Keratinocyte (primary cell): ENCODE measurements around the gene PURA. TPM values are rescaled to one million over a fixed set of nuclear protein-coding genes. Genes with fewer than 3 reads are reported as not detected.

Source experiments
- DNase-seq: peaks from one replicate; pipeline ENCODE4 v3.0.0-alpha.2; 2011; ENCODE audit warnings: low read depth, missing footprints, low spot score
- FAIRE-seq: peaks from 2 replicates; lab custom pipeline; 2011; peaks lifted over from hg19 to GRCh38; lab: Jason Lieb, UNC
- H2AFZ ChIP-seq: 2 replicates; pipeline ENCODE4 v1.6.0; 2012; ENCODE audit warnings: low read length, control low read depth, inconsistent platforms; ENCODE audit not compliant: control insufficient read depth
- H3K27ac ChIP-seq: 2 replicates; pipeline ENCODE4 v1.5.1; 2011; ENCODE audit warnings: low read length; ENCODE audit not compliant: control insufficient read depth, insufficient read depth
- H3K27me3 ChIP-seq: 3 replicates; pipeline ENCODE4 v1.6.0; 2011; ENCODE audit warnings: low read length; ENCODE audit not compliant: control insufficient read depth, insufficient read depth; ENCODE audit errors: extremely low read depth
- H3K36me3 ChIP-seq, 2 experiments: 2 replicates in 1 of 2; 3 replicates in 1 of 2; pipeline ENCODE4 v1.5.1; 2011; ENCODE audit warnings: low read length in 2 of 2, mild to moderate bottlenecking in 1 of 2; ENCODE audit not compliant: control insufficient read depth in 2 of 2, insufficient read depth in 2 of 2; ENCODE audit errors: extremely low read depth in 1 of 2
- H3K4me1 ChIP-seq: 3 replicates; pipeline ENCODE4 v1.5.1; 2011; ENCODE audit warnings: low read length; ENCODE audit not compliant: control insufficient read depth, insufficient read depth; ENCODE audit errors: extremely low read depth
- H3K4me2 ChIP-seq: 3 replicates; pipeline ENCODE4 v1.6.0; 2011; ENCODE audit warnings: low read depth, low read length; ENCODE audit not compliant: control insufficient read depth, insufficient read depth; ENCODE audit errors: extremely low read depth
- H3K4me3 ChIP-seq, 3 experiments: fragments of 200-600 bp in 1 of 3; sonication (generic) in 1 of 3; 2 replicates in 2 of 3; 3 replicates in 1 of 3; pipeline ENCODE4 v1.5.1; 2011 to 2016; ENCODE audit warnings: low read length in 3 of 3, mild to moderate bottlenecking in 3 of 3, control low read depth in 2 of 3, inconsistent platforms in 1 of 3, low read depth in 1 of 3, mixed read lengths in 1 of 3, mixed run types in 1 of 3, moderate library complexity in 1 of 3; ENCODE audit not compliant: control insufficient read depth in 2 of 3, insufficient read depth in 2 of 3; ENCODE audit errors: extremely low read depth in 1 of 3
- H3K79me2 ChIP-seq: 2 replicates; pipeline ENCODE4 v1.6.0; 2012; ENCODE audit warnings: low read length; ENCODE audit not compliant: control insufficient read depth, insufficient read depth
- H3K9ac ChIP-seq: 3 replicates; pipeline ENCODE4 v1.6.0; 2011; ENCODE audit warnings: low read length; ENCODE audit not compliant: control insufficient read depth, insufficient read depth; ENCODE audit errors: extremely low read depth
- H3K9me1 ChIP-seq: 3 replicates; pipeline ENCODE4 v1.6.0; 2011; ENCODE audit warnings: low read length; ENCODE audit not compliant: control insufficient read depth, insufficient read depth; ENCODE audit errors: extremely low read depth
- H3K9me3 ChIP-seq: 2 replicates; pipeline ENCODE4 v1.5.1; 2012; ENCODE audit warnings: low read depth, low read length; ENCODE audit not compliant: control insufficient read depth
- H4K20me1 ChIP-seq: 3 replicates; pipeline ENCODE4 v1.6.0; 2011; ENCODE audit warnings: low read length; ENCODE audit not compliant: control insufficient read depth, insufficient read depth; ENCODE audit errors: extremely low read depth
- CTCF ChIP-seq, 3 experiments: IDR thresholded peaks in 1 of 3; conservative IDR thresholded peaks in 1 of 3; optimal IDR thresholded peaks in 1 of 3; 2 replicates in 2 of 3; 3 replicates in 1 of 3; pipeline versions ENCODE3 to v1.5.1; 2011; ENCODE audit warnings: low read length in 3 of 3, mild to moderate bottlenecking in 3 of 3, moderate library complexity in 2 of 3, control low read depth in 1 of 3, inconsistent platforms in 1 of 3; ENCODE audit not compliant: insufficient read depth in 2 of 3; ENCODE audit errors: extremely low read depth in 1 of 3
- EZH2 ChIP-seq: IDR thresholded peaks from one replicate; pipeline ENCODE4 v1.6.1; 2012; ENCODE audit warnings: inconsistent platforms, mild to moderate bottlenecking, low read length, moderate library complexity
- dilution Hi-C: fragments of 300-500 bp; cut with MboI; formaldehyde crosslinking; loops from one replicate; pipeline ENCODE4 v1.7.0; 2020; ENCODE audit warnings: low sequenced_read_pairs; ENCODE audit not compliant: extremely low pct_ligation_motif_present
- polyA plus RNA-seq, 5 experiments: library from polyadenylated mRNA; depleted of rRNA in 3 of 5; stranded (reverse) in 3 of 5; stranded (forward) in 1 of 5; unstranded in 1 of 5; fragments of >200 nt; gene quantifications; 1 replicate in 1 of 5; 2 replicates in 3 of 5; 3 replicates in 1 of 5; pipeline versions ENCODE4 v1.2.1 to v1.2.3, GENCODE V29; 2011 to 2012; ENCODE audit warnings: missing spikeins in 2 of 5, low read depth in 1 of 5, low replicate concordance in 1 of 5

PURA gene
- polyA plus RNA-seq, 1 donor (not counting 4 experiments of a cell fraction or from before 2014, with no cell fraction given): 4.1 TPM

DNA sequence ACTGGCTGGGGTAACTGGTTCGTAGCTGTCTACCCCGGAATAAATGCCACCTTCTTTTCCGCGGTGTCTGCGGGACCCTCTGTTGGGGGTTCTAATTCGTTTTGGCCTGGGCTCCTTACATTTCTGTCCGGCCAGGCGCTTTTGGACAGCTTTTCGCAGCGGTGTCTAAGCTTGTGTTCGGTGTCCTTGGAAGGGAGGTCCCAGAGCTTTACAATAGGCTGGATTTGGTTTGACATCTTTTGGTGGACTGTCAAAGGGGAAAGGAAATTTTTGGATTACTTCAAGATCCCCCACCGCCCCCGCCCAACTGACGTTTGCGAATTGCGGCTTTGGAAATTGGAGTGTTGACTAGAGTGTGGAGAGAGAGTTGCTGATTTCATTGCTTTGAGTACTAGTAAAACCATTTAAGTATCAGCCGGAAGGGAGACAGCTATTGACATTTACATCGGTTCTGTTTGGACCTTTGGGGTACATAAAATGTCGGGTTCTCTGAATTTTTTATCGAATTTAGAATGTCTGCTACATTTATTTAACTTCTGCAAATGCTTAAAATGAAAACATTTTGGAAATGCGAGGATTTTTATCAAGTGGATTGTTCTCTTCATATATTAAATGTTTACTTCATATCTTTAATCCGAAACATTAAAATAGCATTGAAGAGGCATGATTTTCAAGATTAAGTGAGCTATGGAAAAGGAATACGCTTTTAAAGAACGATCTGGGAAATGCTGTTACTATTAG is 4.7 kb upstream of the PURA start:
- Histone ChIP-seq H3K36me3 (no peaks in the 10 kb centered on the region), H3K27ac (peak overlapping the region; percentile 1), H4K20me1 (no peaks in the 10 kb centered on the region), H3K4me2 (peak overlapping the region; percentile 78), H3K9me1 (no peaks in the 10 kb centered on the region), H3K9me3 (no peaks in the 10 kb centered on the region), H2AFZ (no peak overlapping the region), H3K4me3 (peak overlapping the region; percentile 57 to 84 (median 84)), H3K27me3 (no peaks in the 10 kb centered on the region), H3K9ac (peak overlapping the region; percentile 77), H3K79me2 (peaks cover 54% of the 10 kb centered on the region), H3K4me1 (peaks cover 22% of the 10 kb centered on the region)
- no peak for FAIRE-seq
- TF ChIP-seq EZH2 (no peak), CTCF (optimal IDR thresholded peaks at IDR 0.05 in 1 of 3, IDR thresholded peaks at IDR 0.05 in 1 of 3, conservative IDR thresholded peaks at IDR 0.05 in 1 of 3; ENCODE audit: extremely low read depth in 1 of 3, insufficient read depth in 2 of 3, low read length in 3 of 3) (no peak)
- DNase-seq: no peak
- dilution Hi-C loops: no loop called here

DNA sequence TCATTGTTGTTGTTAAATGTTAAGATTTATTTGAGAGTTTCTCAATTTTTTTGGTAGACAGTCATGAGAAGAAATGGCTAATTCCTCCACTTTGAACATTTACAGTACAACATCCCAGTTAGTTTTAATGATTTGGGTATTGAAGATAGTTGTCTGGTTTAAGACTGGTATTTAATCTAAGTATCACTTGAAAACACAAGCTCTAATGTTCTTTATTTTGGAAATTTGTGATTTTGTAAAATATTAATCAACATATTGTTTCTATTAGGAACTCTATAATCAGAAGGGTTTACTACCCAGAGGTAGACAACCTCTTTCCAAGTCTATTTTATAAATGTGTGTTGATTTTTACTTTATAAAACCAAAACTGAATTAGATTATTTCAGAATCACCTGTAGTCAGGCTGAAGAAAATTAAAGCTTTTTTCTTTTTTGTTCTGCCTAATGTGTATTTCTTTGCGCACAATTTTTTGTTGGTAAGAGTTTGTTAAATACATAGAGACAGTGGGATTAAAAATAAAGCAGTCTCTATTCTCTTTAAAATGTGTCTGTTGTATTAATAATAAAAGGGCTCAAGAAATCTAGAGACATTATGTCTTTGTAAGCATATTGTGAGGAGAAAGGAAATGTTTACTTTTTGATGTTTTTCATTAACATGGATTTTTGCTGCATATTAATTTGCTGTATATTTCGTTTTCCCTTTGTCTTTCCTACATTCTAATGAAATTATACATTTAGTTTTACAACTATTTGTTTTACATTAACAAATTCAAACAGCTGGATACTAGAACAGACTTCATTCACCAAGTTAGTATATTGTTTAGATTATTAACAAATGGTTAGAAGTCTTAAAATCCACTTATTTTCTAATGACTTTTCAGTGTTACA is 3.9 kb upstream of the PURA start:
- FAIRE-seq (no peak), DNase-seq (no peak)
- no peaks in the 10 kb centered on the region for H3K36me3 ChIP-seq
- TF ChIP-seq EZH2 (no peak), CTCF (optimal IDR thresholded peaks at IDR 0.05 in 1 of 3, IDR thresholded peaks at IDR 0.05 in 1 of 3, conservative IDR thresholded peaks at IDR 0.05 in 1 of 3; ENCODE audit: extremely low read depth in 1 of 3, insufficient read depth in 2 of 3, low read length in 3 of 3) (no peak)
- H3K79me2 ChIP-seq: peaks cover 61% of the 10 kb centered on the region
- dilution Hi-C loops: no loop called here
- peak overlapping the region; percentile 78 for H3K4me2 ChIP-seq
- no peaks in the 10 kb centered on the region for H3K27me3 ChIP-seq
- H2AFZ ChIP-seq: no peak overlapping the region
- H4K20me1 ChIP-seq: no peaks in the 10 kb centered on the region
- no peaks in the 10 kb centered on the region for H3K9me3 ChIP-seq
- peak overlapping the region in 2 of 3 experiments; percentile 84 for H3K4me3 ChIP-seq
- H3K9ac ChIP-seq: no peak overlapping the region
- H3K27ac ChIP-seq: no peak overlapping the region
- peaks cover 22% of the 10 kb centered on the region for H3K4me1 ChIP-seq
- no peaks in the 10 kb centered on the region for H3K9me1 ChIP-seq
